ENCODE measurements around the gene PTPRM. TPM values are rescaled to one million over a fixed set of nuclear protein-coding genes. Genes with fewer than 3 reads are reported as not detected.

The PTPRM gene
- total RNA-seq, 1 donor: 84.7 TPM

DNA sequence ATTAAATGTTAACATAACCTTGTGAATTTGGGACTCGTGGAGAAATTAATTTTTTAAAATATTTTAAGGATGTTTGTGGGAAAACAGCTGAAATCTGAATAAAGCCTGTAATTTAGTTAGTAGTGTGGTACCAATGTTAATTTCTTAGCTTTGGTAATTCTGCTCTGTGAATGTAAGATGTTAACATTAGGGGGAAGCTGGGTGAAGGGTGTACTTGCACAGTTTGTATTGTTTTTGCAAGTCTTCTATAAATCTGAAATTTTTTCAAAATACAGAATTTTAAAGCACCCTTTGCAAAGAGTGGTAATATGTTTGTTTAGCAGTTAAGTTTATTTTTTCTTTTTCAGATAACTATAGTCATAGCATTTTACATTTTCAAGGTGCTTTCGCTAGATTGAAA is 4.5 kb downstream of the PTPRM start:
- DNase-seq (ENCODE audit: insufficient read length, low spot score, missing footprints): no peak
- Histone ChIP-seq H3K4me3 (ENCODE audit: insufficient read depth, low read length) (no peak overlapping the region), H4K20me1 (ENCODE audit: insufficient read depth, low read length) (no peaks in the 10 kb centered on the region), H3K9me3 (ENCODE audit: low read depth, low read length) (no peaks in the 10 kb centered on the region), H3K36me3 (ENCODE audit: insufficient read depth, low read length) (no peaks in the 10 kb centered on the region), H3K27ac (ENCODE audit: low read depth, low read length) (no peak overlapping the region), H3K27me3 (ENCODE audit: insufficient read depth, low read length) (no peaks in the 10 kb centered on the region), H3K79me2 (ENCODE audit: insufficient read depth, low read length) (peaks cover 62% of the 10 kb centered on the region), H3K4me2 (ENCODE audit: insufficient read depth, low read length) (no peak overlapping the region), H3K4me1 (ENCODE audit: insufficient read depth, low read length) (peaks cover 38% of the 10 kb centered on the region), H2AFZ (ENCODE audit: low read length) (no peak overlapping the region)
- TF ChIP-seq, protein P1, sequence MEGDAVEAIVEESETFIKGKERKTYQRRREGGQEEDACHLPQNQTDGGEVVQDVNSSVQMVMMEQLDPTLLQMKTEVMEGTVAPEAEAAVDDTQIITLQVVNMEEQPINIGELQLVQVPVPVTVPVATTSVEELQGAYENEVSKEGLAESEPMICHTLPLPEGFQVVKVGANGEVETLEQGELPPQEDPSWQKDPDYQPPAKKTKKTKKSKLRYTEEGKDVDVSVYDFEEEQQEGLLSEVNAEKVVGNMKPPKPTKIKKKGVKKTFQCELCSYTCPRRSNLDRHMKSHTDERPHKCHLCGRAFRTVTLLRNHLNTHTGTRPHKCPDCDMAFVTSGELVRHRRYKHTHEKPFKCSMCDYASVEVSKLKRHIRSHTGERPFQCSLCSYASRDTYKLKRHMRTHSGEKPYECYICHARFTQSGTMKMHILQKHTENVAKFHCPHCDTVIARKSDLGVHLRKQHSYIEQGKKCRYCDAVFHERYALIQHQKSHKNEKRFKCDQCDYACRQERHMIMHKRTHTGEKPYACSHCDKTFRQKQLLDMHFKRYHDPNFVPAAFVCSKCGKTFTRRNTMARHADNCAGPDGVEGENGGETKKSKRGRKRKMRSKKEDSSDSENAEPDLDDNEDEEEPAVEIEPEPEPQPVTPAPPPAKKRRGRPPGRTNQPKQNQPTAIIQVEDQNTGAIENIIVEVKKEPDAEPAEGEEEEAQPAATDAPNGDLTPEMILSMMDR (IDR thresholded peaks at IDR 0.05; ENCODE audit: extremely low read depth, low read depth, low read length): no peak

DNA sequence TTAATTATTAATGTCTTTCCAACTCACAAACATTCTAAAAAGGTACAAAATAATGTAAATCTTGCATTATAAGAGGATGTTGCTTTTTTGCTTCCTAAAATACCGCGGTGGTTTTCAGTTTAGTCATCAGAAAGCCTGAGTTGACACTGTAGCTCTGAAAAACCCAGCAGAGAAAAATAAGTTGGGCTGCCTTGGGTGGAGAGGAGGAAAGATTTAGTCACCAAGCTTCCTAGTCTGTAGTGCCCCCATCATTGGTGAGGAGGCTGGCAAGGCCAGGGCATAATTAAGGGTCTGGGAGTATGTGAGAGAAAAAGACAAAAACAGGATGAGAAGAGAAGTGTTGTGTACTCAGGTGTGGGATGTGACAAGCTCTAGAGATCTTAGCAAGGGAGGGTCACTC is 5.7 kb downstream of the PTPRM start:
- Histone ChIP-seq H3K4me3 (ENCODE audit: insufficient read depth, low read length) (peak overlapping the region; percentile 62), H3K4me2 (ENCODE audit: insufficient read depth, low read length) (peak overlapping the region; percentile 83), H2AFZ (ENCODE audit: low read length) (peak overlapping the region; percentile 75), H3K27ac (ENCODE audit: low read depth, low read length) (peak overlapping the region; percentile 80), H3K79me2 (ENCODE audit: insufficient read depth, low read length) (peaks cover 63% of the 10 kb centered on the region), H3K36me3 (ENCODE audit: insufficient read depth, low read length) (no peaks in the 10 kb centered on the region), H3K4me1 (ENCODE audit: insufficient read depth, low read length) (peaks cover 50% of the 10 kb centered on the region), H3K27me3 (ENCODE audit: insufficient read depth, low read length) (no peaks in the 10 kb centered on the region), H3K9me3 (ENCODE audit: low read depth, low read length) (no peaks in the 10 kb centered on the region), H4K20me1 (ENCODE audit: insufficient read depth, low read length) (no peaks in the 10 kb centered on the region)
- peak; percentile 75 for DNase-seq (ENCODE audit: insufficient read length, low spot score, missing footprints)
- TF ChIP-seq, protein P1 (IDR thresholded peaks at IDR 0.05; ENCODE audit: extremely low read depth, low read depth, low read length): no peak

DNA sequence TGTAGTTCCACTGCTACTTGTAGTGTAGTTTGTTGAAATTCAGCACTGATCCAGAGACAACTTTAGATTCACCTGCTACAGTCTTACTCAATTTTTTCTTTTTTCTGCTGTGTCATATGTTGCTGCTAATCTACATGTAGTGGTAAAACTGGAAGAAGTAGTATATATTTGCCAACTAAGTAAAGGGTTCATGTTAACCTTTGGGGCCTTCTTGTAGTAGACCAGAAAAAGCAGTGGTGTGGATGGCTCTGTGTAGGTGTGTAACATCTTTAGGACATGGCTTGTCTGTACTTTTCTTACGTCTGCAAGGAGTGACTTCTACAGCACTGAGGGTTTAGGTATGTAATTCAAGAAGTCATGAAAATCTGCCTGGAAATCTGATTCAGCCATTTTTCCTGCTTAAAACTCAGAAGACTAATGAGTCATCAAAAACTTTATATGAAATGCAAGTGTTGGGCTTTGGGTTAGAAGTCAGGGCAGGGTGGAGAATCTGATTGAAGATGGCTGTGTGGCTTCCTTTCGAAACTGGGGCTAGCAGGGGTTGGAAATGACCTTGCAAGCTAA is 8.4 kb downstream of the PTPRM start:
- Histone ChIP-seq H3K4me2 (ENCODE audit: insufficient read depth, low read length) (peak overlapping the region; percentile 29), H3K79me2 (ENCODE audit: insufficient read depth, low read length) (peaks cover 55% of the 10 kb centered on the region), H3K27ac (ENCODE audit: low read depth, low read length) (peak overlapping the region; percentile 68), H3K4me1 (ENCODE audit: insufficient read depth, low read length) (peaks cover 52% of the 10 kb centered on the region), H4K20me1 (ENCODE audit: insufficient read depth, low read length) (no peaks in the 10 kb centered on the region), H2AFZ (ENCODE audit: low read length) (peak overlapping the region; percentile 83), H3K27me3 (ENCODE audit: insufficient read depth, low read length) (no peaks in the 10 kb centered on the region), H3K9me3 (ENCODE audit: low read depth, low read length) (no peaks in the 10 kb centered on the region), H3K4me3 (ENCODE audit: insufficient read depth, low read length) (no peak overlapping the region), H3K36me3 (ENCODE audit: insufficient read depth, low read length) (no peaks in the 10 kb centered on the region)
- TF ChIP-seq, protein P1 (IDR thresholded peaks at IDR 0.05; ENCODE audit: extremely low read depth, low read depth, low read length): no peak
- DNase-seq (ENCODE audit: insufficient read length, low spot score, missing footprints): peak; percentile 63

DNA sequence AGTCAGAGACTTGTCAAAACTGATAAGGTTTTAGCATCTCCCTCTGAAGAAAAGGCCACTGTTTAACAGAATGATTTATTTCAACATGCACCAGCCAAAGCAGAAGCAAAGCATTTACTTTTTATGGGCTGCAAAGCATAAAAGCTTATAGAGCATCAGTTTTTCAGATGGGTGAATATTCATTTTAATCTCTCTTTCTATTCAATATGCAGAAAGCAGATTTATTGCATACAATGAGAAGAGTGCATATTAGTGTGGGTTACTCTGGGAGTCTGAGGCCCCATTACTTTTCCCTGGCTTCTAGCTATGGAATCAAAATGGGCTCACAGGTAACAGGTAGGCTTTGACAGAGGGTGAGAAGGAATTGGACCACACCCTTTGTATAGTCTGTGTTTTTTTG is 9.0 kb downstream of the PTPRM start:
- H3K4me1 ChIP-seq (ENCODE audit: insufficient read depth, low read length): peaks cover 52% of the 10 kb centered on the region
- no peaks in the 10 kb centered on the region for H3K27me3 ChIP-seq (ENCODE audit: insufficient read depth, low read length)
- H2AFZ ChIP-seq (ENCODE audit: low read length): peak overlapping the region; percentile 83
- TF ChIP-seq, protein P1 (IDR thresholded peaks at IDR 0.05; ENCODE audit: extremely low read depth, low read depth, low read length): no peak
- H3K4me2 ChIP-seq (ENCODE audit: insufficient read depth, low read length): peak overlapping the region; percentile 29
- H3K79me2 ChIP-seq (ENCODE audit: insufficient read depth, low read length): peaks cover 56% of the 10 kb centered on the region
- H3K36me3 ChIP-seq (ENCODE audit: insufficient read depth, low read length): no peaks in the 10 kb centered on the region
- H3K4me3 ChIP-seq (ENCODE audit: insufficient read depth, low read length): no peak overlapping the region
- no peaks in the 10 kb centered on the region for H4K20me1 ChIP-seq (ENCODE audit: insufficient read depth, low read length)
- peak; percentile 34 for DNase-seq (ENCODE audit: insufficient read length, low spot score, missing footprints)
- no peaks in the 10 kb centered on the region for H3K9me3 ChIP-seq (ENCODE audit: low read depth, low read length)
- peak overlapping the region; percentile 68 for H3K27ac ChIP-seq (ENCODE audit: low read depth, low read length)

All from osteoblast (primary cell).